Right lobe of liver (tissue), 4 donors: Measurements from ENCODE around the gene KCND3.

Experiments used
- CTCF ChIP-seq, 4 donors: fragments of 200-600 bp in 3 of 4; fragments of 450-650 bp in 1 of 4; IDR thresholded peaks; one replicate each; pipeline versions ENCODE4 v1.5.1 to v1.8.0; 2016 to 2022; ENCODE audit warnings: antibody characterized with exemption in 4 of 4, mild to moderate bottlenecking in 2 of 4
- POLR2A ChIP-seq: fragments of 450-650 bp; IDR thresholded peaks from one replicate; pipeline ENCODE4 v1.6.1; 2017; ENCODE audit warnings: antibody characterized with exemption, mild to moderate bottlenecking
- donor health status: DM: no; HTN: no; CAD: no.
- donor health status: DM: no; HTN: no; CAD: no.
- donor health status: DM: no; HTN: yes; CAD: no.

- no peak for TF ChIP-seq CTCF (IDR thresholded peaks at IDR 0.05)
- no peak for TF ChIP-seq POLR2A
Measured at GRCh38 chr1:111988377-111988742, 1.1 kb downstream of the KCND3 start.
